Keratinocyte (primary cell): ENCODE measurements around the gene CD34. TPM values are rescaled to one million over a fixed set of nuclear protein-coding genes. Genes with fewer than 3 reads are reported as not detected.
"Not testable (repeated sequence)": the region's sequence is repeated elsewhere in the genome, so short reads cannot be mapped to it uniquely, and the experiment has no call there.

Experiments
- DNase-seq: peaks from one replicate; pipeline ENCODE4 v3.0.0-alpha.2; 2011; ENCODE audit warnings: low read depth, missing footprints, low spot score
- FAIRE-seq: peaks from 2 replicates; lab custom pipeline; 2011; peaks lifted over from hg19 to GRCh38; lab: Jason Lieb, UNC
- H2AFZ ChIP-seq: 2 replicates; pipeline ENCODE4 v1.6.0; 2012; ENCODE audit warnings: low read length, control low read depth, inconsistent platforms; ENCODE audit not compliant: control insufficient read depth
- H3K27ac ChIP-seq: 2 replicates; pipeline ENCODE4 v1.5.1; 2011; ENCODE audit warnings: low read length; ENCODE audit not compliant: control insufficient read depth, insufficient read depth
- H3K27me3 ChIP-seq: 3 replicates; pipeline ENCODE4 v1.6.0; 2011; ENCODE audit warnings: low read length; ENCODE audit not compliant: control insufficient read depth, insufficient read depth; ENCODE audit errors: extremely low read depth
- H3K36me3 ChIP-seq, 2 experiments: 2 replicates in 1 of 2; 3 replicates in 1 of 2; pipeline ENCODE4 v1.5.1; 2011; ENCODE audit warnings: low read length in 2 of 2, mild to moderate bottlenecking in 1 of 2; ENCODE audit not compliant: control insufficient read depth in 2 of 2, insufficient read depth in 2 of 2; ENCODE audit errors: extremely low read depth in 1 of 2
- H3K4me1 ChIP-seq: 3 replicates; pipeline ENCODE4 v1.5.1; 2011; ENCODE audit warnings: low read length; ENCODE audit not compliant: control insufficient read depth, insufficient read depth; ENCODE audit errors: extremely low read depth
- H3K4me2 ChIP-seq: 3 replicates; pipeline ENCODE4 v1.6.0; 2011; ENCODE audit warnings: low read depth, low read length; ENCODE audit not compliant: control insufficient read depth, insufficient read depth; ENCODE audit errors: extremely low read depth
- H3K4me3 ChIP-seq, 3 experiments: fragments of 200-600 bp in 1 of 3; sonication (generic) in 1 of 3; 2 replicates in 2 of 3; 3 replicates in 1 of 3; pipeline ENCODE4 v1.5.1; 2011 to 2016; ENCODE audit warnings: low read length in 3 of 3, mild to moderate bottlenecking in 3 of 3, control low read depth in 2 of 3, inconsistent platforms in 1 of 3, low read depth in 1 of 3, mixed read lengths in 1 of 3, mixed run types in 1 of 3, moderate library complexity in 1 of 3; ENCODE audit not compliant: control insufficient read depth in 2 of 3, insufficient read depth in 2 of 3; ENCODE audit errors: extremely low read depth in 1 of 3
- H3K79me2 ChIP-seq: 2 replicates; pipeline ENCODE4 v1.6.0; 2012; ENCODE audit warnings: low read length; ENCODE audit not compliant: control insufficient read depth, insufficient read depth
- H3K9ac ChIP-seq: 3 replicates; pipeline ENCODE4 v1.6.0; 2011; ENCODE audit warnings: low read length; ENCODE audit not compliant: control insufficient read depth, insufficient read depth; ENCODE audit errors: extremely low read depth
- H3K9me1 ChIP-seq: 3 replicates; pipeline ENCODE4 v1.6.0; 2011; ENCODE audit warnings: low read length; ENCODE audit not compliant: control insufficient read depth, insufficient read depth; ENCODE audit errors: extremely low read depth
- H3K9me3 ChIP-seq: 2 replicates; pipeline ENCODE4 v1.5.1; 2012; ENCODE audit warnings: low read depth, low read length; ENCODE audit not compliant: control insufficient read depth
- H4K20me1 ChIP-seq: 3 replicates; pipeline ENCODE4 v1.6.0; 2011; ENCODE audit warnings: low read length; ENCODE audit not compliant: control insufficient read depth, insufficient read depth; ENCODE audit errors: extremely low read depth
- EZH2 ChIP-seq: IDR thresholded peaks from one replicate; pipeline ENCODE4 v1.6.1; 2012; ENCODE audit warnings: inconsistent platforms, mild to moderate bottlenecking, low read length, moderate library complexity
- dilution Hi-C: fragments of 300-500 bp; cut with MboI; formaldehyde crosslinking; loops from one replicate; pipeline ENCODE4 v1.7.0; 2020; ENCODE audit warnings: low sequenced_read_pairs; ENCODE audit not compliant: extremely low pct_ligation_motif_present
- polyA plus RNA-seq, 5 experiments: library from polyadenylated mRNA; depleted of rRNA in 3 of 5; stranded (reverse) in 3 of 5; stranded (forward) in 1 of 5; unstranded in 1 of 5; fragments of >200 nt; gene quantifications; 1 replicate in 1 of 5; 2 replicates in 3 of 5; 3 replicates in 1 of 5; pipeline versions ENCODE4 v1.2.1 to v1.2.3, GENCODE V29; 2011 to 2012; ENCODE audit warnings: missing spikeins in 2 of 5, low read depth in 1 of 5, low replicate concordance in 1 of 5
- TF ChIP-seq, protein P1 (sequence below), 3 experiments: IDR thresholded peaks in 1 of 3; conservative IDR thresholded peaks in 1 of 3; optimal IDR thresholded peaks in 1 of 3; 2 replicates in 2 of 3; 3 replicates in 1 of 3; pipeline versions ENCODE3 to v1.5.1; 2011; ENCODE audit warnings: low read length in 3 of 3, mild to moderate bottlenecking in 3 of 3, moderate library complexity in 2 of 3, control low read depth in 1 of 3, inconsistent platforms in 1 of 3; ENCODE audit not compliant: insufficient read depth in 2 of 3; ENCODE audit errors: extremely low read depth in 1 of 3

Gene CD34
- polyA plus RNA-seq, 1 donor (not counting 4 experiments of a cell fraction or from before 2014, with no cell fraction given) = 0.03 TPM

DNA sequence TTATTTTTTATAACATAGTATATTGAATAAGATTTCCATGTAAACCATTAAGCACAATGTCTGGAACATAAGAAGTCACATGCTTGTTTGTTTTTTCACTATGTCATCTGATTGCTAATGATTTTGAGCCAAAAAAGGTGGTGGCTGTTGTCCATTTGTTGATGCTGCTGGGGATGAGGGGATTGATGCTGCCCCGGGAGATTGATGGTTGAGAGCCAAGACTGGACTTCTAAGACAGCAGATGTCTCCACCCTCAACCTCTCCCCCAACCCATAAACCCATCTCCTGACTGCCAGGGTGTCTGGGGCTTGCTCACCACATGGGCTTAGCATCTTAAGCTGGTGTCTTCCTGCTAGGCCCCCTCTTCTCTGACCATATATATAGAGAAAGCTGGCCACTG is 35.8 kb upstream of the CD34 start:
- FAIRE-seq (no peak), DNase-seq (no peak)
- H3K4me1 ChIP-seq = peaks cover 6% of the 10 kb centered on the region
- dilution Hi-C loops = no loop called here
- H3K79me2 ChIP-seq = no peaks in the 10 kb centered on the region
- no peak overlapping the region for H3K4me3 ChIP-seq
- no peaks in the 10 kb centered on the region for H4K20me1 ChIP-seq
- no peaks in the 10 kb centered on the region for H3K27me3 ChIP-seq
- H2AFZ ChIP-seq = no peak overlapping the region
- no peaks in the 10 kb centered on the region for H3K36me3 ChIP-seq
- TF ChIP-seq, protein P1, sequence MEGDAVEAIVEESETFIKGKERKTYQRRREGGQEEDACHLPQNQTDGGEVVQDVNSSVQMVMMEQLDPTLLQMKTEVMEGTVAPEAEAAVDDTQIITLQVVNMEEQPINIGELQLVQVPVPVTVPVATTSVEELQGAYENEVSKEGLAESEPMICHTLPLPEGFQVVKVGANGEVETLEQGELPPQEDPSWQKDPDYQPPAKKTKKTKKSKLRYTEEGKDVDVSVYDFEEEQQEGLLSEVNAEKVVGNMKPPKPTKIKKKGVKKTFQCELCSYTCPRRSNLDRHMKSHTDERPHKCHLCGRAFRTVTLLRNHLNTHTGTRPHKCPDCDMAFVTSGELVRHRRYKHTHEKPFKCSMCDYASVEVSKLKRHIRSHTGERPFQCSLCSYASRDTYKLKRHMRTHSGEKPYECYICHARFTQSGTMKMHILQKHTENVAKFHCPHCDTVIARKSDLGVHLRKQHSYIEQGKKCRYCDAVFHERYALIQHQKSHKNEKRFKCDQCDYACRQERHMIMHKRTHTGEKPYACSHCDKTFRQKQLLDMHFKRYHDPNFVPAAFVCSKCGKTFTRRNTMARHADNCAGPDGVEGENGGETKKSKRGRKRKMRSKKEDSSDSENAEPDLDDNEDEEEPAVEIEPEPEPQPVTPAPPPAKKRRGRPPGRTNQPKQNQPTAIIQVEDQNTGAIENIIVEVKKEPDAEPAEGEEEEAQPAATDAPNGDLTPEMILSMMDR (optimal IDR thresholded peaks at IDR 0.05 in 1 of 3, IDR thresholded peaks at IDR 0.05 in 1 of 3, conservative IDR thresholded peaks at IDR 0.05 in 1 of 3; ENCODE audit: extremely low read depth in 1 of 3, insufficient read depth in 2 of 3, low read length in 3 of 3) = no peak
- H3K9me3 ChIP-seq = no peaks in the 10 kb centered on the region
- H3K9me1 ChIP-seq = no peaks in the 10 kb centered on the region
- no peak overlapping the region for H3K27ac ChIP-seq
- H3K9ac ChIP-seq = no peak overlapping the region
- no peak overlapping the region for H3K4me2 ChIP-seq

DNA sequence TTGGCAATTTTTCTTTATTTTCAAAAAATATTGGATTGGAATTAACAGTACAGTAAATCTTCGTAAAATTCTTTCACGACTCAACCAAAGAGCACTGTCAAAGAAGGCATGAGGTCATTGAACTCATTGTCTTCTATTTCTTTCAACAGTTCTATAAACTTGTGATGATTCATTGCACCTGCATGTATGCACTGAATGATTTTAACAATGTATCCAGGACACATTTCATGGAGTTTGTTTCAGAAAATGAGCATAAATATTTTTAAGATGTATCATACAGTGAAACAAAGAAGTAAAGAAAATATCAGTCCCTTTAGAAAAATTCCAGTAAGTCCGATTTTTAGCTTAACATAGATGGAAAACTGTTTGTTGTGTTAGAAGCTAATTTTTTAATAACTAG is 33.6 kb upstream of the CD34 start:
- no peak overlapping the region for H2AFZ ChIP-seq
- FAIRE-seq (peak; percentile 67), DNase-seq (no peak)
- H3K9ac ChIP-seq = no peak overlapping the region
- H3K27ac ChIP-seq = no peak overlapping the region
- no peaks in the 10 kb centered on the region for H3K36me3 ChIP-seq
- no peak overlapping the region for H3K4me3 ChIP-seq
- TF ChIP-seq EZH2 = no peak
- TF ChIP-seq, protein P1 (optimal IDR thresholded peaks at IDR 0.05 in 1 of 3, IDR thresholded peaks at IDR 0.05 in 1 of 3, conservative IDR thresholded peaks at IDR 0.05 in 1 of 3; ENCODE audit: extremely low read depth in 1 of 3, insufficient read depth in 2 of 3, low read length in 3 of 3) = no peak
- peak overlapping the region; percentile 41 for H3K4me2 ChIP-seq
- no peaks in the 10 kb centered on the region for H3K79me2 ChIP-seq
- dilution Hi-C loops = no loop called here
- no peaks in the 10 kb centered on the region for H4K20me1 ChIP-seq
- no peaks in the 10 kb centered on the region for H3K9me3 ChIP-seq
- no peaks in the 10 kb centered on the region for H3K27me3 ChIP-seq
- H3K9me1 ChIP-seq = no peaks in the 10 kb centered on the region
- H3K4me1 ChIP-seq = peaks cover 6% of the 10 kb centered on the region

DNA sequence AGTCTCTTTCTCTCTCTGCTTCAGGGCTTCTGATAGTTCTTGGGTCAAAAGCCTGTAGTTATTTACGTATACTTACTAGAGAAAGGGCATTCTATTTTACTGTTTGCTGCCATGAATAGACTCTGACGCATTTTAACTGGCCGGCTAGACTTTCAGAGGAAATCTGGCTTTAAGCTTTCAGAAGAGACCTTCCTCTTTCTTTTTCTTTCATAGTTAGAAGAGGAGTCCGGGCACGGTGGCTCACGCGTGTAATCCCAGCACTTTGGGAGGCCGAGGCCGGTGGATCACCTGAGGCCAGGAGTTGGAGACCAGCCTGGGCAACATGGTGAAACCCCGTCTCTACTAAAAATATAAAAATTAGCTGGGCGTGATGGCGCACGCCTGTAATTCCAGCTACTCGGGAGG is 31.4 kb upstream of the CD34 start:
- H3K36me3 ChIP-seq, H3K27me3 ChIP-seq, DNase-seq, dilution Hi-C loops, H3K9me1 ChIP-seq, H3K79me2 ChIP-seq, H3K9me3 ChIP-seq, H3K4me2 ChIP-seq, H3K4me3 ChIP-seq, H3K27ac ChIP-seq, H4K20me1 ChIP-seq, H2AFZ ChIP-seq, H3K9ac ChIP-seq, H3K4me1 ChIP-seq, FAIRE-seq: not testable (repeated sequence)
